Aorta (tissue), 5 donors: ENCODE results near the gene PRTG. TPM values are rescaled to one million over a fixed set of nuclear protein-coding genes. Genes with fewer than 3 reads are reported as not detected.
"Not testable (repeated sequence)": the region's sequence is repeated elsewhere in the genome, so short reads cannot be mapped to it uniquely, and the experiment has no call there.

ENCODE experiments used
- ATAC-seq: fragments of 200-7000 bp; cut with Tn5 transposase; one replicate; pipeline ENCODE4 v1.9.1; 2022; ENCODE audit warnings: moderate library complexity; ENCODE audit not compliant: low FRiP score
- DNase-seq, 2 donors: peaks; one replicate each; pipeline ENCODE4 v3.0.0-alpha.2; 2020
- H3K27ac ChIP-seq, 2 donors: one replicate each; pipeline ENCODE4 v1.5.1; 2013; ENCODE audit warnings: low read length in 2 of 2, mild to moderate bottlenecking in 2 of 2, moderate library complexity in 2 of 2, control low read depth in 1 of 2, inconsistent platforms in 1 of 2, low read depth in 1 of 2
- H3K27me3 ChIP-seq, 2 donors: one replicate each; pipeline ENCODE4 v1.6.1; 2013; ENCODE audit warnings: control low read depth in 1 of 2, low read length in 1 of 2, mild to moderate bottlenecking in 1 of 2, moderate library complexity in 1 of 2; ENCODE audit not compliant: insufficient read depth in 2 of 2, control insufficient read depth in 1 of 2
- H3K36me3 ChIP-seq, 2 donors: one replicate each; pipeline ENCODE4 v1.6.1; 2013; ENCODE audit warnings: control low read depth in 1 of 2, low read length in 1 of 2, mild to moderate bottlenecking in 1 of 2; ENCODE audit not compliant: insufficient read depth in 2 of 2, control insufficient read depth in 1 of 2
- H3K4me1 ChIP-seq, 2 donors: one replicate each; pipeline ENCODE4 v1.6.1; 2013; ENCODE audit warnings: low read length in 2 of 2, control low read depth in 1 of 2, mild to moderate bottlenecking in 1 of 2, moderate library complexity in 1 of 2; ENCODE audit not compliant: insufficient read depth in 2 of 2, control insufficient read depth in 1 of 2
- H3K4me3 ChIP-seq, 2 donors: one replicate each; pipeline ENCODE4 v1.5.1; 2013; ENCODE audit warnings: low read length in 2 of 2, control low read depth in 1 of 2, mild to moderate bottlenecking in 1 of 2
- H3K9me3 ChIP-seq: one replicate; pipeline ENCODE4 v1.6.1; 2013; ENCODE audit warnings: mild to moderate bottlenecking, low read length; ENCODE audit not compliant: control insufficient read depth
- WGBS, 2 donors: extraction: QIAGEN DNeasy Blood & Tissue Kit; methylation state at CpG; one replicate each; pipeline ENCODE4 v1.1.7; 2013; 5-methylcytosine and 5-hydroxymethylcytosine counted together
- intact Hi-C, 2 donors: fragments of 100-400 bp; cut with DNase I; formaldehyde crosslinking; loops; one replicate each; pipeline versions ENCODE4 v1.14.2 to v1.15.0; 2022
- polyA plus RNA-seq, 2 donors: library from polyadenylated mRNA; stranded (reverse); fragments of 200-250 nt; gene quantifications; one replicate each; pipeline ENCODE4 v1.2.3, GENCODE V29; 2013
- total RNA-seq, 2 donors: library from RNA; stranded (reverse); fragmentation: NEBNext Ultra II Directional; extraction: Animal tissue kit (Norgen Biotek cat#: 25700); gene quantifications; one replicate each; pipeline ENCODE4 v1.2.1, GENCODE V29; 2021
- donor health status: healthy with polysubstance abuse.
- donor health status: Bipolar disorder and iron deficiency.
- donor health status: DM: no; HTN: no; CAD: no.
- donor health status: DM: no; HTN: no; CAD: no.
- donor health status: DM: yes; HTN: yes; CAD: no.

PRTG gene
- total and polyA plus RNA-seq, 4 donors = 0.13 to 4.4 (median 2.1) TPM; not detected in 1

GRCh38 chr15:55618387-55618786, 124.6 kb downstream of the PRTG start:
- DNase-seq = no peak
- no peak overlapping the region for H3K4me3 ChIP-seq
- no peaks in the 10 kb centered on the region for H3K36me3 ChIP-seq
- no peaks in the 10 kb centered on the region for H3K9me3 ChIP-seq
- no peak for ATAC-seq
- no peaks in the 10 kb centered on the region for H3K4me1 ChIP-seq
- H3K27me3 ChIP-seq = no peaks in the 10 kb centered on the region
- H3K27ac ChIP-seq = no peak overlapping the region
- WGBS, 2 donors = 75 to 83% methylated on average over 4 of the region's 4 CpGs
- intact Hi-C loops = no loop called here

- no peak overlapping the region for H3K27ac ChIP-seq
- intact Hi-C loops = no loop called here
- H3K27me3 ChIP-seq = no peaks in the 10 kb centered on the region
- DNase-seq (no peak), ATAC-seq (no peak)
- whole genome bisulfite sequencing, 2 donors = 76 to 81% methylated on average over 1 of the region's 1 CpG
- no peak overlapping the region for H3K4me3 ChIP-seq
- H3K9me3 ChIP-seq = no peaks in the 10 kb centered on the region
- H3K4me1 ChIP-seq = no peaks in the 10 kb centered on the region
- no peaks in the 10 kb centered on the region for H3K36me3 ChIP-seq
Measured at GRCh38 chr15:55615445-55615844, 127.5 kb downstream of the PRTG start.

- H3K9me3 ChIP-seq = no peaks in the 10 kb centered on the region
- no peaks in the 10 kb centered on the region for H3K4me1 ChIP-seq
- ATAC-seq (no peak), DNase-seq (no peak)
- intact Hi-C loops = no loop called here
- WGBS, 2 donors = 79 to 85% methylated on average over 4 of the region's 4 CpGs
- H3K36me3 ChIP-seq = no peaks in the 10 kb centered on the region
- no peak overlapping the region for H3K4me3 ChIP-seq
- no peaks in the 10 kb centered on the region for H3K27me3 ChIP-seq
- no peak overlapping the region for H3K27ac ChIP-seq
Measured at GRCh38 chr15:55613727-55614126, 129.2 kb downstream of the PRTG start.

- H3K27me3 ChIP-seq = no peaks in the 10 kb centered on the region
- no peak overlapping the region for H3K27ac ChIP-seq
- H3K9me3 ChIP-seq = no peaks in the 10 kb centered on the region
- intact Hi-C loops = no loop called here
- DNase-seq (no peak), ATAC-seq (no peak)
- H3K4me1 ChIP-seq = no peaks in the 10 kb centered on the region
- H3K4me3 ChIP-seq = no peak overlapping the region
- WGBS, 2 donors = 91 to 93% methylated on average over 5 of the region's 5 CpGs
- H3K36me3 ChIP-seq = no peaks in the 10 kb centered on the region
Measured at GRCh38 chr15:55606214-55606613, 136.7 kb downstream of the PRTG start.

- WGBS, 2 donors = 83 to 87% methylated on average over 5 of the region's 5 CpGs
- no peak overlapping the region for H3K27ac ChIP-seq
- no peaks in the 10 kb centered on the region for H3K27me3 ChIP-seq
- no peaks in the 10 kb centered on the region for H3K36me3 ChIP-seq
- H3K9me3 ChIP-seq = no peaks in the 10 kb centered on the region
- DNase-seq (no peak), ATAC-seq (no peak)
- no peaks in the 10 kb centered on the region for H3K4me1 ChIP-seq
- intact Hi-C loops = no loop called here
- H3K4me3 ChIP-seq = no peak overlapping the region
Measured at GRCh38 chr15:55601374-55601773, 141.6 kb downstream of the PRTG start.

- DNase-seq (no peak), ATAC-seq (no peak)
- H3K4me3 ChIP-seq = no peak overlapping the region
- WGBS, 2 donors = 57 to 63% methylated on average over 3 of the region's 3 CpGs
- no peaks in the 10 kb centered on the region for H3K9me3 ChIP-seq
- no peaks in the 10 kb centered on the region for H3K27me3 ChIP-seq
- H3K4me1 ChIP-seq = no peaks in the 10 kb centered on the region
- intact Hi-C loops = no loop called here
- no peak overlapping the region for H3K27ac ChIP-seq
- no peaks in the 10 kb centered on the region for H3K36me3 ChIP-seq
Measured at GRCh38 chr15:55599439-55599838, 143.5 kb downstream of the PRTG start.

- H3K4me1 ChIP-seq, ATAC-seq, H3K36me3 ChIP-seq, H3K9me3 ChIP-seq, H3K27ac ChIP-seq, intact Hi-C loops, DNase-seq, H3K27me3 ChIP-seq, H3K4me3 ChIP-seq: not testable (repeated sequence)
- 100% methylated on average over 1 of the region's 1 CpG for WGBS, 2 donors
Measured at GRCh38 chr15:55593019-55593418, 149.9 kb downstream of the PRTG start.

- no peaks in the 10 kb centered on the region for H3K9me3 ChIP-seq
- intact Hi-C loops = no loop called here
- DNase-seq = no peak
- ATAC-seq = no peak
- H3K36me3 ChIP-seq = no peaks in the 10 kb centered on the region
- 83 to 84% methylated on average over 3 of the region's 3 CpGs for WGBS, 2 donors
- H3K27me3 ChIP-seq = no peaks in the 10 kb centered on the region
- no peak overlapping the region for H3K27ac ChIP-seq
- no peak overlapping the region for H3K4me3 ChIP-seq
- H3K4me1 ChIP-seq = no peaks in the 10 kb centered on the region
Measured at GRCh38 chr15:55590788-55591187, 152.2 kb downstream of the PRTG start.

GRCh38 chr15:55589287-55589686, 153.7 kb downstream of the PRTG start:
- Histone ChIP-seq H3K27me3 (no peaks in the 10 kb centered on the region), H3K4me1 (no peaks in the 10 kb centered on the region), H3K27ac (no peak overlapping the region), H3K4me3 (no peak overlapping the region), H3K36me3 (no peaks in the 10 kb centered on the region), H3K9me3 (no peaks in the 10 kb centered on the region)
- intact Hi-C loops = no loop called here
- WGBS, 2 donors = 90 to 93% methylated on average over 10 of the region's 10 CpGs
- ATAC-seq (no peak), DNase-seq (no peak)
